Measurements from ENCODE around the gene CHAT.

The CHAT gene

GRCh38 chr10:49572594-49573114 lies 41.2 kb upstream of the CHAT start:
- H3K4me3 ChIP-seq (replicated peaks; ENCODE audit: low read depth, low read length), result no peak overlapping the region
- DNase-seq (ENCODE audit: extremely low read depth, low read depth), result no peak
- TF ChIP-seq CTCF (IDR thresholded peaks at IDR 0.05; ENCODE audit: low read depth, low read length, missing control alignments), result no peak

GRCh38 chr10:49575489-49576072 lies 38.3 kb upstream of the CHAT start:
- H3K4me3 ChIP-seq (replicated peaks; ENCODE audit: low read depth, low read length), result no peak overlapping the region
- DNase-seq (ENCODE audit: extremely low read depth, low read depth), result no peak
- no peak for TF ChIP-seq CTCF (IDR thresholded peaks at IDR 0.05; ENCODE audit: low read depth, low read length, missing control alignments)

GRCh38 chr10:49577182-49577925 lies 36.5 kb upstream of the CHAT start:
- DNase-seq (ENCODE audit: extremely low read depth, low read depth), result no peak
- no peak for TF ChIP-seq CTCF (IDR thresholded peaks at IDR 0.05; ENCODE audit: low read depth, low read length, missing control alignments)
- H3K4me3 ChIP-seq (replicated peaks; ENCODE audit: low read depth, low read length), result no peak overlapping the region

GRCh38 chr10:49578392-49578791 lies 35.4 kb upstream of the CHAT start:
- no peak overlapping the region for H3K4me3 ChIP-seq (replicated peaks; ENCODE audit: low read depth, low read length)
- no peak for DNase-seq (ENCODE audit: extremely low read depth, low read depth)
- no peak for TF ChIP-seq CTCF (IDR thresholded peaks at IDR 0.05; ENCODE audit: low read depth, low read length, missing control alignments)

GRCh38 chr10:49579621-49580020 lies 34.2 kb upstream of the CHAT start:
- no peak overlapping the region for H3K4me3 ChIP-seq (replicated peaks; ENCODE audit: low read depth, low read length)
- no peak for DNase-seq (ENCODE audit: extremely low read depth, low read depth)
- no peak for TF ChIP-seq CTCF (IDR thresholded peaks at IDR 0.05; ENCODE audit: low read depth, low read length, missing control alignments)

- TF ChIP-seq CTCF (IDR thresholded peaks at IDR 0.05; ENCODE audit: low read depth, low read length, missing control alignments), result no peak
- no peak for DNase-seq (ENCODE audit: extremely low read depth, low read depth)
- no peak overlapping the region for H3K4me3 ChIP-seq (replicated peaks; ENCODE audit: low read depth, low read length)
These were observed 28.4 kb upstream of the CHAT start for GRCh38 chr10:49585387-49585786.
